ENCODE results near the gene FLOT2.

- TF ChIP-seq CTCF (optimal IDR thresholded peaks at IDR 0.05 in 1 of 3, IDR thresholded peaks at IDR 0.05 in 1 of 3, conservative IDR thresholded peaks at IDR 0.05 in 1 of 3; ENCODE audit: extremely low read depth in 1 of 3, insufficient read depth in 2 of 3, low read length in 3 of 3) (no peak), EZH2 (IDR thresholded peaks at IDR 0.05; ENCODE audit: low read length) (no peak)
Observed at GRCh38 chr17:28880572-28880945, 17.0 kb downstream of the FLOT2 start.

Data from keratinocyte (primary cell).